Neural progenitor cell (in vitro differentiated cells): ENCODE measurements around the gene ACAP2. TPM values are rescaled to one million over a fixed set of nuclear protein-coding genes. Genes with fewer than 3 reads are reported as not detected.

ENCODE experiments used
- DNase-seq: peaks from one replicate; pipeline ENCODE4 v3.0.0-alpha.2; 2016; ENCODE audit warnings: low spot score
- H2AFZ ChIP-seq: fragments of 200-600 bp; sonication (generic); replicated peaks from 2 replicates; pipeline ENCODE4 v1.6.1; 2016; ENCODE audit warnings: antibody characterized with exemption
- H3F3A ChIP-seq: fragments of 200-600 bp; sonication (generic); 2 replicates; pipeline ENCODE4 v1.6.1; 2016; ENCODE audit warnings: antibody characterized with exemption, low read depth
- H3K27ac ChIP-seq: fragments of 200-600 bp; sonication (generic); 2 replicates; pipeline ENCODE4 v1.5.1; 2016; ENCODE audit warnings: mild to moderate bottlenecking
- H3K27me3 ChIP-seq: fragments of 200-600 bp; sonication (generic); 2 replicates; pipeline ENCODE4 v1.6.1; 2016; ENCODE audit warnings: mild to moderate bottlenecking, moderate library complexity
- H3K36me3 ChIP-seq: fragments of 200-600 bp; sonication (generic); 2 replicates; pipeline ENCODE4 v1.5.1; 2016
- H3K4me1 ChIP-seq: fragments of 200-600 bp; sonication (generic); 2 replicates; pipeline ENCODE4 v1.6.1; 2016; ENCODE audit warnings: mixed run types
- H3K4me2 ChIP-seq: fragments of 200-600 bp; sonication (generic); 2 replicates; pipeline ENCODE4 v1.6.1; 2016
- H3K4me3 ChIP-seq: fragments of 200-600 bp; sonication (generic); 2 replicates; pipeline ENCODE4 v1.5.1; 2016
- H3K79me2 ChIP-seq: fragments of 200-600 bp; sonication (generic); 2 replicates; pipeline ENCODE4 v1.6.1; 2016; ENCODE audit warnings: low read depth
- H3K9ac ChIP-seq: fragments of 200-600 bp; sonication (generic); 2 replicates; pipeline ENCODE4 v1.6.1; 2016
- H3K9me3 ChIP-seq: fragments of 200-600 bp; sonication (generic); 2 replicates; pipeline ENCODE4 v1.5.1; 2016; ENCODE audit warnings: low read depth
- H4K20me1 ChIP-seq: fragments of 200-600 bp; sonication (generic); 2 replicates; pipeline ENCODE4 v1.6.1; 2016; ENCODE audit warnings: low read depth
- H3K27ac Mint-ChIP-seq: 3 replicates; pipeline ENCODE4 v1.8.0; 2021; ENCODE audit warnings: mixed read lengths
- H3K27me3 Mint-ChIP-seq: 2 replicates; pipeline ENCODE4 v1.8.0; 2022; ENCODE audit warnings: low read depth, mild to moderate bottlenecking, inconsistent platforms, moderate library complexity, mixed read lengths; ENCODE audit not compliant: insufficient read depth
- H3K36me3 Mint-ChIP-seq: 3 replicates; pipeline ENCODE4 v1.8.0; 2021; ENCODE audit warnings: mixed read lengths
- H3K4me1 Mint-ChIP-seq: 3 replicates; pipeline ENCODE4 v1.8.0; 2021; ENCODE audit warnings: mixed read lengths
- H3K4me3 Mint-ChIP-seq: 3 replicates; pipeline ENCODE4 v1.8.0; 2021; ENCODE audit warnings: mild to moderate bottlenecking, moderate library complexity, mixed read lengths
- H3K9me3 Mint-ChIP-seq: 3 replicates; pipeline ENCODE4 v1.8.0; 2020; ENCODE audit warnings: mixed read lengths
- CTCF ChIP-seq: fragments of 200-600 bp; sonication (generic); IDR thresholded peaks from 2 replicates; pipeline ENCODE4 v1.5.1; 2017; ENCODE audit warnings: antibody characterized with exemption, mild to moderate bottlenecking
- EZH2 ChIP-seq: fragments of 200-600 bp; sonication (generic); IDR thresholded peaks from 2 replicates; pipeline ENCODE4 v1.6.1; 2017; ENCODE audit warnings: antibody characterized with exemption, mild to moderate bottlenecking, moderate library complexity
- EZH2phosphoT487 ChIP-seq: fragments of 200-600 bp; sonication (generic); IDR thresholded peaks from 2 replicates; pipeline ENCODE4 v1.6.1; 2017; ENCODE audit warnings: antibody characterized with exemption
- total RNA-seq: library from RNA; depleted of rRNA; stranded (reverse); fragments of >200 nt; gene quantifications from 2 replicates; pipeline ENCODE4 v1.2.3, GENCODE V29; 2015; ENCODE audit warnings: low replicate concordance

ACAP2 gene
- total RNA-seq, 1 donor from 2014 or later, result 68.4 TPM

GRCh38 chr3:195249858-195250464 is 192.9 kb downstream of the ACAP2 start:
- no peak overlapping the region for H3K4me3 ChIP-seq
- Mint-ChIP-seq H3K4me1 (peaks cover 53% of the 10 kb centered on the region), H3K27me3 (peaks cover 6% of the 10 kb centered on the region), H3K36me3 (peaks cover 28% of the 10 kb centered on the region), H3K9me3 (no peaks in the 10 kb centered on the region), H3K4me3 (no peak overlapping the region), H3K27ac (peak overlapping the region; percentile 66)
- no peak overlapping the region for H3K27ac ChIP-seq
- no peaks in the 10 kb centered on the region for H3K9me3 ChIP-seq
- H3K27me3 ChIP-seq, result no peaks in the 10 kb centered on the region
- H3K79me2 ChIP-seq, result peaks cover 68% of the 10 kb centered on the region
- H3K36me3 ChIP-seq, result no peaks in the 10 kb centered on the region
- peaks cover 38% of the 10 kb centered on the region for H3K4me1 ChIP-seq
- no peak for TF ChIP-seq EZH2phosphoT487
- TF ChIP-seq CTCF, result no peak
- no peak for TF ChIP-seq EZH2
- peaks cover 7% of the 10 kb centered on the region for H4K20me1 ChIP-seq
- no peak overlapping the region for H3K4me2 ChIP-seq
- DNase-seq, result no peak
- no peak overlapping the region for H3K9ac ChIP-seq
- H3F3A ChIP-seq, result peaks cover 9% of the 10 kb centered on the region
- no peak overlapping the region for H2AFZ ChIP-seq

GRCh38 chr3:195249057-195249770 is 193.6 kb downstream of the ACAP2 start:
- Histone ChIP-seq H3K36me3 (no peaks in the 10 kb centered on the region), H2AFZ (no peak overlapping the region), H3K4me2 (no peak overlapping the region), H3K4me3 (no peak overlapping the region), H3F3A (peaks cover 9% of the 10 kb centered on the region), H4K20me1 (no peaks in the 10 kb centered on the region), H3K79me2 (peaks cover 62% of the 10 kb centered on the region), H3K9ac (no peak overlapping the region), H3K27me3 (no peaks in the 10 kb centered on the region), H3K27ac (no peak overlapping the region), H3K9me3 (no peaks in the 10 kb centered on the region), H3K4me1 (peaks cover 30% of the 10 kb centered on the region)
- Mint-ChIP-seq H3K9me3 (no peaks in the 10 kb centered on the region), H3K27ac (peak overlapping the region; percentile 46), H3K27me3 (peaks cover 6% of the 10 kb centered on the region), H3K4me3 (no peak overlapping the region), H3K4me1 (peaks cover 47% of the 10 kb centered on the region), H3K36me3 (peaks cover 28% of the 10 kb centered on the region)
- TF ChIP-seq CTCF (no peak), EZH2 (no peak), EZH2phosphoT487 (no peak)
- DNase-seq, result no peak

- Histone ChIP-seq H3K4me1 (peaks cover 27% of the 10 kb centered on the region), H3K9ac (no peak overlapping the region), H3K36me3 (no peaks in the 10 kb centered on the region), H2AFZ (no peak overlapping the region), H3K4me2 (no peak overlapping the region), H3K9me3 (no peaks in the 10 kb centered on the region), H4K20me1 (no peaks in the 10 kb centered on the region), H3K4me3 (no peak overlapping the region), H3F3A (peaks cover 7% of the 10 kb centered on the region), H3K79me2 (peaks cover 63% of the 10 kb centered on the region), H3K27me3 (no peaks in the 10 kb centered on the region), H3K27ac (no peak overlapping the region)
- H3K4me1 Mint-ChIP-seq, result peaks cover 50% of the 10 kb centered on the region
- no peak overlapping the region for H3K4me3 Mint-ChIP-seq
- peaks cover 6% of the 10 kb centered on the region for H3K27me3 Mint-ChIP-seq
- H3K27ac Mint-ChIP-seq, result no peak overlapping the region
- DNase-seq, result no peak
- H3K9me3 Mint-ChIP-seq, result no peaks in the 10 kb centered on the region
- peaks cover 28% of the 10 kb centered on the region for H3K36me3 Mint-ChIP-seq
- TF ChIP-seq EZH2, result no peak
- no peak for TF ChIP-seq CTCF
- TF ChIP-seq EZH2phosphoT487, result no peak
These were observed 194.5 kb downstream of the ACAP2 start for GRCh38 chr3:195248281-195248680.
